ENCODE results near the gene NTF3.

Gene NTF3

GRCh38 chr12:5456906-5457305 is 25.0 kb downstream of the NTF3 start:
- peak; percentile 72 for DNase-seq (ENCODE audit: low spot score)

GRCh38 chr12:5458229-5459050 is 26.5 kb downstream of the NTF3 start:
- DNase-seq (ENCODE audit: low spot score): no peak

GRCh38 chr12:5459051-5459782 is 27.3 kb downstream of the NTF3 start:
- DNase-seq (ENCODE audit: low spot score): no peak

- no peak for DNase-seq (ENCODE audit: low spot score)
Observed at GRCh38 chr12:5460817-5461216, 28.9 kb downstream of the NTF3 start.

- DNase-seq (ENCODE audit: low spot score): no peak
Observed at GRCh38 chr12:5461966-5462365, 30.1 kb downstream of the NTF3 start.

GRCh38 chr12:5464096-5464495 is 32.2 kb downstream of the NTF3 start:
- DNase-seq (ENCODE audit: low spot score): no peak

- no peak for DNase-seq (ENCODE audit: low spot score)
Observed at GRCh38 chr12:5465384-5465783, 33.5 kb downstream of the NTF3 start.

- DNase-seq (ENCODE audit: low spot score): no peak
Observed at GRCh38 chr12:5466521-5466960, 34.6 kb downstream of the NTF3 start.

- no peak for DNase-seq (ENCODE audit: low spot score)
Observed at GRCh38 chr12:5467931-5468330, 36.0 kb downstream of the NTF3 start.

GRCh38 chr12:5470221-5470620 is 38.3 kb downstream of the NTF3 start:
- no peak for DNase-seq (ENCODE audit: low spot score)

GRCh38 chr12:5470703-5471102 is 38.8 kb downstream of the NTF3 start:
- DNase-seq (ENCODE audit: low spot score): no peak

GRCh38 chr12:5473076-5473782 is 41.3 kb downstream of the NTF3 start:
- DNase-seq (ENCODE audit: low spot score): no peak

- no peak for DNase-seq (ENCODE audit: low spot score)
Observed at GRCh38 chr12:5473783-5474116, 41.8 kb downstream of the NTF3 start.

- DNase-seq (ENCODE audit: low spot score): no peak
Observed at GRCh38 chr12:5476356-5476755, 44.4 kb downstream of the NTF3 start.

GRCh38 chr12:5478081-5478706 is 46.3 kb downstream of the NTF3 start:
- peak; percentile 75 for DNase-seq (ENCODE audit: low spot score)

- DNase-seq (ENCODE audit: low spot score): no peak
Observed at GRCh38 chr12:5479761-5480160, 47.9 kb downstream of the NTF3 start.

- DNase-seq (ENCODE audit: low spot score): no peak
Observed at GRCh38 chr12:5480218-5480937, 48.5 kb downstream of the NTF3 start.

GRCh38 chr12:5480938-5481303 is 49.0 kb downstream of the NTF3 start:
- no peak for DNase-seq (ENCODE audit: low spot score)

GRCh38 chr12:5481645-5482044 is 49.7 kb downstream of the NTF3 start:
- no peak for DNase-seq (ENCODE audit: low spot score)

GRCh38 chr12:5484426-5484825 is 52.5 kb downstream of the NTF3 start:
- no peak for DNase-seq (ENCODE audit: low spot score)

GRCh38 chr12:5485454-5485853 is 53.5 kb downstream of the NTF3 start:
- DNase-seq (ENCODE audit: low spot score): no peak

GRCh38 chr12:5487076-5487475 is 55.2 kb downstream of the NTF3 start:
- DNase-seq (ENCODE audit: low spot score): no peak
